ENCODE results near the gene ENDOU. TPM values are rescaled to one million over a fixed set of nuclear protein-coding genes. Genes with fewer than 3 reads are reported as not detected.

The ENDOU gene
- polyA plus RNA-seq, 1 of the 3 experiments (the other 2 are of a cell fraction) = not detected

- 99% methylated on average over 4 of the region's 4 CpGs for WGBS (ENCODE audit: low lambda C conversion rate)
- Histone ChIP-seq H3K9ac (no peak overlapping the region), H4K20me1 (ENCODE audit: insufficient read depth) (no peaks in the 10 kb centered on the region), H3K36me3 (replicated peaks in 1 of 2; ENCODE audit: control insufficient read depth in 1 of 2, insufficient read depth in 2 of 2, low read length in 1 of 2) (peaks cover 66 to 73% of the 10 kb centered on the region in 2 experiments), H3K79me2 (ENCODE audit: insufficient read depth) (peaks cover 12% of the 10 kb centered on the region; the same call in 1 of the 2 replicates), H3K4me3 (ENCODE audit: low read depth in 2 of 2, low read length in 1 of 2) (no peak overlapping the region), H3K9me2 (no peaks in the 10 kb centered on the region), H3K4me2 (no peak overlapping the region), H3K4me1 (ENCODE audit: control insufficient read depth in 1 of 2, insufficient read depth in 2 of 2, low read depth in 1 of 2, low read length in 1 of 2) (no peaks in the 10 kb centered on the region), H3K27ac (ENCODE audit: low read depth in 2 of 2, low read length in 1 of 2) (no peak overlapping the region), H3F3A (replicated peaks; ENCODE audit: insufficient read depth) (peaks cover 2% of the 10 kb centered on the region), H2AFZ (ENCODE audit: low read depth) (no peak overlapping the region), H3K27me3 (ENCODE audit: insufficient read depth) (no peaks in the 10 kb centered on the region), H3K9me3 (no peaks in the 10 kb centered on the region)
- no peak for DNase-seq
- no peak for TF ChIP-seq MEF2A (IDR thresholded peaks at IDR 0.05; ENCODE audit: borderline replicate concordance, low read depth)
- no peak for TF ChIP-seq TAF1 (IDR thresholded peaks at IDR 0.05; ENCODE audit: borderline replicate concordance, low read depth, low read length)
- ChIA-PET POLR2A (no interaction called here), CTCF (interaction anchor here (1.1 to 5.2 kb wide), 5 partner anchors 9 to 140 kb away, joined by 3 to 22 read pairs (median 5); no protein-coding TSS in a partner anchor)
These were observed 27.2 kb downstream of the ENDOU start for GRCh38 chr12:47698055-47698454.

- Histone ChIP-seq H3K4me3 (ENCODE audit: low read depth in 2 of 2, low read length in 1 of 2) (no peak overlapping the region), H3K4me1 (ENCODE audit: control insufficient read depth in 1 of 2, insufficient read depth in 2 of 2, low read depth in 1 of 2, low read length in 1 of 2) (no peaks in the 10 kb centered on the region), H3K9me3 (no peaks in the 10 kb centered on the region), H3K27me3 (ENCODE audit: insufficient read depth) (no peaks in the 10 kb centered on the region), H3K9ac (no peak overlapping the region), H2AFZ (ENCODE audit: low read depth) (no peak overlapping the region), H3K79me2 (ENCODE audit: insufficient read depth) (no peaks in the 10 kb centered on the region), H3K27ac (ENCODE audit: low read depth in 2 of 2, low read length in 1 of 2) (no peak overlapping the region), H3K36me3 (replicated peaks in 1 of 2; ENCODE audit: control insufficient read depth in 1 of 2, insufficient read depth in 2 of 2, low read length in 1 of 2) (peaks cover 42 to 55% of the 10 kb centered on the region in 2 experiments), H4K20me1 (ENCODE audit: insufficient read depth) (no peaks in the 10 kb centered on the region), H3K9me2 (no peaks in the 10 kb centered on the region), H3F3A (replicated peaks; ENCODE audit: insufficient read depth) (no peaks in the 10 kb centered on the region), H3K4me2 (no peak overlapping the region)
- ChIA-PET POLR2A (no interaction called here), CTCF (interaction anchor here (0.9 kb wide), 1 partner anchor 148 kb away, joined by 3 read pairs; no protein-coding TSS in a partner anchor)
- 100% methylated on average over 2 of the region's 2 CpGs for WGBS (ENCODE audit: low lambda C conversion rate)
- TF ChIP-seq SIN3A (IDR thresholded peaks at IDR 0.05; ENCODE audit: borderline replicate concordance, low read depth, low read length) = no peak
- TF ChIP-seq, protein P1, sequence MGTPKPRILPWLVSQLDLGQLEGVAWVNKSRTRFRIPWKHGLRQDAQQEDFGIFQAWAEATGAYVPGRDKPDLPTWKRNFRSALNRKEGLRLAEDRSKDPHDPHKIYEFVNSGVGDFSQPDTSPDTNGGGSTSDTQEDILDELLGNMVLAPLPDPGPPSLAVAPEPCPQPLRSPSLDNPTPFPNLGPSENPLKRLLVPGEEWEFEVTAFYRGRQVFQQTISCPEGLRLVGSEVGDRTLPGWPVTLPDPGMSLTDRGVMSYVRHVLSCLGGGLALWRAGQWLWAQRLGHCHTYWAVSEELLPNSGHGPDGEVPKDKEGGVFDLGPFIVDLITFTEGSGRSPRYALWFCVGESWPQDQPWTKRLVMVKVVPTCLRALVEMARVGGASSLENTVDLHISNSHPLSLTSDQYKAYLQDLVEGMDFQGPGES (IDR thresholded peaks at IDR 0.05; ENCODE audit: low read depth, low read length) = no peak
- TF ChIP-seq GABPA (IDR thresholded peaks at IDR 0.05; ENCODE audit: low read depth) = no peak
- TF ChIP-seq EZH2phosphoT487 (IDR thresholded peaks at IDR 0.05; ENCODE audit: borderline replicate concordance, low read depth) = no peak
- no peak for TF ChIP-seq YY1 (IDR thresholded peaks at IDR 0.05; ENCODE audit: low read depth)
- no peak for TF ChIP-seq TAF1 (IDR thresholded peaks at IDR 0.05; ENCODE audit: borderline replicate concordance, low read depth, low read length)
- no peak for DNase-seq
These were observed 36.1 kb downstream of the ENDOU start for GRCh38 chr12:47689215-47689614.

DNA sequence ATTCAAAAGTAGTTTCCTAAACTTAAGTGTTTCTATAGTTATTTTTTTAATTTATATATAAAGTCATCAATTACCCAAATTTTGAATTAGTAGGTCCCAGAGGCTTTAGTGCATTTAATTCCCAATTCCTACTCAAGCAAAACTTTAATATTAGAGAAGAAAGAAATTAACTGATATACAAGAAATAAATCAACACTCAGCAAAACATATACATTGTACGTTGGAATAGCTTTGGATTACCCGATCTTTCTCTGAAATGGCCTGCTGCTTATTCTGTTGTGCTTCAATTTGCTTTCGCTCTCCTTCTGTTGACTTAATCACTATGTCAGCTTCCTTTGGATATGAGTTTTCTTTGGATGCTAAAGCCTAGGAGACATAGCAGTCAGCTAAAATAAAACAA, 37.7 kb downstream of the ENDOU start:
- no peaks in the 10 kb centered on the region for H3K4me1 ChIP-seq (ENCODE audit: control insufficient read depth in 1 of 2, insufficient read depth in 2 of 2, low read depth in 1 of 2, low read length in 1 of 2)
- ChIA-PET POLR2A (no interaction called here), CTCF (interaction anchor here (0.6 to 4.6 kb wide), 16 partner anchors 9 to 655 kb away, joined by 3 to 101 read pairs (median 5); partner anchors contain the start of genes RAPGEF3 and RPAP3)
- no peak for DNase-seq
- H3K9me3 ChIP-seq = no peaks in the 10 kb centered on the region
- WGBS (ENCODE audit: low lambda C conversion rate) = 96% methylated on average over 3 of the region's 3 CpGs
- H3K9ac ChIP-seq = no peak overlapping the region
- no peaks in the 10 kb centered on the region for H3F3A ChIP-seq (replicated peaks; ENCODE audit: insufficient read depth)
- no peaks in the 10 kb centered on the region for H3K27me3 ChIP-seq (ENCODE audit: insufficient read depth)
- no peak for TF ChIP-seq SMC3 (IDR thresholded peaks at IDR 0.05; ENCODE audit: low read depth, low read length)
- TF ChIP-seq NFIC (IDR thresholded peaks at IDR 0.05; ENCODE audit: borderline replicate concordance) = no peak
- TF ChIP-seq, protein P2, sequence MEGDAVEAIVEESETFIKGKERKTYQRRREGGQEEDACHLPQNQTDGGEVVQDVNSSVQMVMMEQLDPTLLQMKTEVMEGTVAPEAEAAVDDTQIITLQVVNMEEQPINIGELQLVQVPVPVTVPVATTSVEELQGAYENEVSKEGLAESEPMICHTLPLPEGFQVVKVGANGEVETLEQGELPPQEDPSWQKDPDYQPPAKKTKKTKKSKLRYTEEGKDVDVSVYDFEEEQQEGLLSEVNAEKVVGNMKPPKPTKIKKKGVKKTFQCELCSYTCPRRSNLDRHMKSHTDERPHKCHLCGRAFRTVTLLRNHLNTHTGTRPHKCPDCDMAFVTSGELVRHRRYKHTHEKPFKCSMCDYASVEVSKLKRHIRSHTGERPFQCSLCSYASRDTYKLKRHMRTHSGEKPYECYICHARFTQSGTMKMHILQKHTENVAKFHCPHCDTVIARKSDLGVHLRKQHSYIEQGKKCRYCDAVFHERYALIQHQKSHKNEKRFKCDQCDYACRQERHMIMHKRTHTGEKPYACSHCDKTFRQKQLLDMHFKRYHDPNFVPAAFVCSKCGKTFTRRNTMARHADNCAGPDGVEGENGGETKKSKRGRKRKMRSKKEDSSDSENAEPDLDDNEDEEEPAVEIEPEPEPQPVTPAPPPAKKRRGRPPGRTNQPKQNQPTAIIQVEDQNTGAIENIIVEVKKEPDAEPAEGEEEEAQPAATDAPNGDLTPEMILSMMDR (IDR thresholded peaks at IDR 0.05) = no peak
- no peak overlapping the region for H3K4me3 ChIP-seq (ENCODE audit: low read depth in 2 of 2, low read length in 1 of 2)
- H3K36me3 ChIP-seq (replicated peaks in 1 of 2; ENCODE audit: control insufficient read depth in 1 of 2, insufficient read depth in 2 of 2, low read length in 1 of 2) = peaks cover 49 to 56% of the 10 kb centered on the region in 2 experiments
- H3K79me2 ChIP-seq (ENCODE audit: insufficient read depth) = no peaks in the 10 kb centered on the region; the same call in 1 of the 2 replicates
- no peaks in the 10 kb centered on the region for H4K20me1 ChIP-seq (ENCODE audit: insufficient read depth)
- H2AFZ ChIP-seq (ENCODE audit: low read depth) = no peak overlapping the region
- H3K4me2 ChIP-seq = no peak overlapping the region
- H3K9me2 ChIP-seq = no peaks in the 10 kb centered on the region
- no peak overlapping the region for H3K27ac ChIP-seq (ENCODE audit: low read depth in 2 of 2, low read length in 1 of 2)
